Gastrocnemius medialis (tissue), 4 donors: ENCODE results near the gene HTT. TPM values are rescaled to one million over a fixed set of nuclear protein-coding genes. Genes with fewer than 3 reads are reported as not detected.

Experiments used
- ATAC-seq, 2 donors: fragments of 150-250 bp; one replicate each; pipeline ENCODE4 v1.9.1; 2016
- DNase-seq, 2 donors: peaks; one replicate each; pipeline ENCODE4 v3.0.0-alpha.2; 2019
- H3K27ac ChIP-seq, 4 donors: fragments of 200-600 bp; sonication (generic); 1 replicate in 1 of 4; 2 replicates in 3 of 4; pipeline ENCODE4 v1.5.1; 2016 to 2018; ENCODE audit warnings: mild to moderate bottlenecking in 2 of 4, moderate library complexity in 1 of 4
- H3K27me3 ChIP-seq, 3 donors: fragments of 200-600 bp; sonication (generic) in 2 of 3; 1 replicate in 1 of 3; 2 replicates in 2 of 3; pipeline versions ENCODE4 v1.5.1 to v1.6.0; 2016 to 2019; ENCODE audit warnings: mild to moderate bottlenecking in 1 of 3, moderate library complexity in 1 of 3
- H3K36me3 ChIP-seq, 2 donors: fragments of 200-600 bp; sonication (generic) in 1 of 2; one replicate each; pipeline ENCODE4 v1.5.1; 2017 to 2018
- H3K4me1 ChIP-seq, 2 donors: fragments of 200-600 bp; sonication (generic) in 1 of 2; one replicate each; pipeline ENCODE4 v1.5.1; 2016 to 2017; ENCODE audit warnings: mild to moderate bottlenecking in 2 of 2
- H3K4me3 ChIP-seq, 4 donors: fragments of 200-600 bp; sonication (generic) in 3 of 4; 1 replicate in 1 of 4; 2 replicates in 3 of 4; pipeline ENCODE4 v1.5.1; 2016 to 2019; ENCODE audit warnings: mild to moderate bottlenecking in 2 of 4
- H3K9me3 ChIP-seq, 3 donors: fragments of 200-600 bp; sonication (generic) in 2 of 3; 1 replicate in 1 of 3; 2 replicates in 2 of 3; pipeline ENCODE4 v1.5.1; 2016 to 2019
- CTCF ChIP-seq, 5 experiments: fragments of 450-650 bp in 3 of 5; fragments of 200-600 bp in 2 of 5; sonication (generic) in 2 of 5; IDR thresholded peaks in 4 of 5; conservative IDR thresholded peaks in 1 of 5; 1 replicate in 4 of 5; 2 replicates in 1 of 5; pipeline ENCODE4 v1.5.1; 2016 to 2019; ENCODE audit warnings: antibody characterized with exemption in 5 of 5, mild to moderate bottlenecking in 3 of 5, moderate library complexity in 3 of 5
- POLR2A ChIP-seq, 2 donors: fragments of 450-650 bp; IDR thresholded peaks; one replicate each; pipeline ENCODE4 v1.6.1; 2017; ENCODE audit warnings: antibody characterized with exemption in 2 of 2, mild to moderate bottlenecking in 2 of 2, moderate library complexity in 2 of 2
- in situ Hi-C, 4 donors: fragments of 200-750 bp; cut with MboI; loops; one replicate each; pipeline versions ENCODE4 v1.15.0 to v1.8.0; 2017; ENCODE audit warnings: low sequenced_read_pairs in 4 of 4
- intact Hi-C: fragments of 100-400 bp; cut with DNase I; formaldehyde crosslinking; loops from one replicate; pipeline ENCODE4 v1.15.1; 2023; ENCODE audit warnings: low total_unique reads
- total RNA-seq, 4 donors: library from RNA; depleted of rRNA; stranded (reverse); fragments of >200 nt; gene quantifications; one replicate each; pipeline versions ENCODE4 v1.1.0 to v1.2.3, GENCODE V29; 2016

Gene HTT
- total RNA-seq, 4 donors from 2014 or later = 23.5 to 73.0 (median 51.1) TPM

GRCh38 chr4:3121110-3121509, 46.6 kb downstream of the HTT start:
- intact Hi-C loops (no loop called here), in situ Hi-C loops (no loop called here)
- no peak for DNase-seq
- H3K9me3 ChIP-seq = no peaks in the 10 kb centered on the region
- no peak overlapping the region for H3K4me3 ChIP-seq
- ATAC-seq = no peak
- TF ChIP-seq POLR2A (IDR thresholded peaks at IDR 0.05) (no peak), CTCF (IDR thresholded peaks at IDR 0.05 in 4 of 5, conservative IDR thresholded peaks at IDR 0.05 in 1 of 5) (no peak)
- H3K36me3 ChIP-seq = peaks cover 0 to 32% of the 10 kb centered on the region in 2 donors
- H3K4me1 ChIP-seq = peaks cover 23 to 25% of the 10 kb centered on the region in 2 donors
- no peaks in the 10 kb centered on the region for H3K27me3 ChIP-seq
- peak overlapping the region in 3 of 4 donors; percentile 73 to 80 (median 77) for H3K27ac ChIP-seq

GRCh38 chr4:3121596-3121995, 47.1 kb downstream of the HTT start:
- no peak for TF ChIP-seq CTCF (IDR thresholded peaks at IDR 0.05 in 4 of 5, conservative IDR thresholded peaks at IDR 0.05 in 1 of 5)
- no peak for TF ChIP-seq POLR2A (IDR thresholded peaks at IDR 0.05)
- in situ Hi-C loops = no loop called here
- H3K4me1 ChIP-seq = peaks cover 23 to 25% of the 10 kb centered on the region in 2 donors
- DNase-seq (no peak), ATAC-seq (no peak)
- no peaks in the 10 kb centered on the region for H3K9me3 ChIP-seq
- H3K4me3 ChIP-seq = no peak overlapping the region
- intact Hi-C loops = no loop called here
- peak overlapping the region; percentile 73 to 80 (median 76) for H3K27ac ChIP-seq
- H3K36me3 ChIP-seq = peaks cover 0 to 30% of the 10 kb centered on the region in 2 donors
- no peaks in the 10 kb centered on the region for H3K27me3 ChIP-seq

- Histone ChIP-seq H3K27me3 (no peaks in the 10 kb centered on the region), H3K4me3 (no peak overlapping the region), H3K36me3 (peaks cover 0 to 30% of the 10 kb centered on the region in 2 donors), H3K27ac (peak overlapping the region; percentile 73 to 80 (median 76)), H3K9me3 (no peaks in the 10 kb centered on the region), H3K4me1 (peaks cover 23 to 25% of the 10 kb centered on the region in 2 donors)
- intact Hi-C loops = no loop called here
- ATAC-seq (peak; percentile 57 to 67), DNase-seq (no peak)
- TF ChIP-seq CTCF (IDR thresholded peaks at IDR 0.05 in 4 of 5, conservative IDR thresholded peaks at IDR 0.05 in 1 of 5) (no peak), POLR2A (IDR thresholded peaks at IDR 0.05) (no peak)
- in situ Hi-C loops = no loop called here
These were observed 47.6 kb downstream of the HTT start for GRCh38 chr4:3122081-3122563.

GRCh38 chr4:3123181-3123671, 48.7 kb downstream of the HTT start:
- no peak overlapping the region for H3K4me3 ChIP-seq
- no peaks in the 10 kb centered on the region for H3K9me3 ChIP-seq
- no peaks in the 10 kb centered on the region for H3K27me3 ChIP-seq
- ATAC-seq (peak; percentile 79), DNase-seq (peak in 1 of 2 donors; percentile 35)
- in situ Hi-C loops = no loop called here
- intact Hi-C loops = no loop called here
- H3K4me1 ChIP-seq = peaks cover 23 to 25% of the 10 kb centered on the region in 2 donors
- H3K27ac ChIP-seq = peak overlapping the region; percentile 73 to 80 (median 76)
- H3K36me3 ChIP-seq = peaks cover 0 to 31% of the 10 kb centered on the region in 2 donors
- TF ChIP-seq CTCF (IDR thresholded peaks at IDR 0.05 in 4 of 5, conservative IDR thresholded peaks at IDR 0.05 in 1 of 5) (no peak), POLR2A (IDR thresholded peaks at IDR 0.05) (no peak)
